K562 (cell line): ENCODE data around the gene PLD1.

Experiments
- CTCF ChIP-seq, 3 experiments: IDR thresholded peaks in 2 of 3; conservative IDR thresholded peaks in 1 of 3; 2 replicates each; pipeline ENCODE4 v1.5.1; 2011 to 2012; ENCODE audit warnings: low read length in 3 of 3, mild to moderate bottlenecking in 3 of 3, control low read depth in 2 of 3, improper control_type of control experiment in 1 of 3, inconsistent platforms in 1 of 3, low read depth in 1 of 3, mixed read lengths in 1 of 3, moderate library complexity in 1 of 3; ENCODE audit not compliant: insufficient read depth in 2 of 3
- HDAC6 ChIP-seq: IDR thresholded peaks from 2 replicates; pipeline ENCODE4 v1.6.1; 2012; ENCODE audit warnings: low read depth, mild to moderate bottlenecking, control low read depth, inconsistent platforms, low read length, moderate library complexity
- HNRNPUL1 ChIP-seq: fragments of 200-400 bp; formaldehyde crosslinking; IDR thresholded peaks from 2 replicates; pipeline ENCODE4 v1.6.1; 2017; ENCODE audit warnings: low read length
- MXI1 ChIP-seq: IDR thresholded peaks from 2 replicates; pipeline ENCODE4 v1.6.1; 2011; ENCODE audit warnings: low read depth, mild to moderate bottlenecking, improper control_type of control experiment, low read length
- PHF8 ChIP-seq: fragments of 200-600 bp; sonication (generic); IDR thresholded peaks from 2 replicates; pipeline ENCODE4 v1.6.1; 2012; ENCODE audit warnings: mixed run types, mild to moderate bottlenecking, inconsistent platforms, low read length, moderate library complexity, borderline replicate concordance
- SMARCA4 ChIP-seq: fragments of 450-650 bp; IDR thresholded peaks from 2 replicates; pipeline ENCODE4 v1.6.1; 2016
- ZBTB8A ChIP-seq: fragments of 450-650 bp; IDR thresholded peaks from 2 replicates; pipeline ENCODE4 v1.6.1; 2018; ENCODE audit warnings: mild to moderate bottlenecking, moderate library complexity; ENCODE audit not compliant: partially characterized antibody
- ZNF639 ChIP-seq, 2 experiments: fragments of 200-800 bp in 1 of 2; sonication (Bioruptor generic) in 1 of 2; sonication (generic) in 1 of 2; formaldehyde crosslinking in 1 of 2; IDR thresholded peaks in 1 of 2; conservative IDR thresholded peaks in 1 of 2; 2 replicates each; pipeline versions ENCODE4 v1.5.0 to v1.6.1; 2016 to 2020; ENCODE audit warnings: missing compliant biosample characterization in 1 of 2, missing genetic modification characterization in 1 of 2, missing genetic modification reagents in 1 of 2
- TF ChIP-seq, protein P1 (sequence below): fragments of 250-450 bp; sonication (Bioruptor Pico); IDR thresholded peaks from 2 replicates; pipeline ENCODE4 v1.8.0; 2022; ENCODE audit warnings: moderate library complexity, mild to moderate bottlenecking, inconsistent platforms

DNA sequence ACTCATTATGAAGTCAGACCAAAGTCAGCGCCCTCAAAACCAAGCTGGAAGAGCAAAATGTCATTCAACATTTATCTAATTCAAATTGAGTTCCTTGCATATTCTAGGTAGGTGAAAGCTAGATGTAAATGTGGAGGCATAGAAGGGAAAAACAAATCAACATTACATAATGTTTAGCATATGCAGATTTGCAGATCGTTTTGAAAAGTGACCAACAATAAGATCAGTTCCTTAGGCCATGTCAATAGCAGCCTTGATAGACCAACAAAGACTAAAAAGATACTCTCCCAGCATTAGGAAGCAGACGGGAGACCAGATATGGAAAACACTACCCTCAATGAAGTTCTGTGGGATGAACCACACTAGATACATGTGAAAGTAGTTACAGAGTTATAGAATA, 83.0 kb downstream of the PLD1 start:
- TF ChIP-seq HNRNPUL1 = no peak
- TF ChIP-seq MXI1 = no peak
- TF ChIP-seq HDAC6 = no peak
- no peak for TF ChIP-seq ZBTB8A
- no peak for TF ChIP-seq ZNF639 (CRISPR knock-in tag; conservative IDR thresholded peaks at IDR 0.05 in 1 of 2, IDR thresholded peaks at IDR 0.05 in 1 of 2)
- no peak for TF ChIP-seq SMARCA4
- no peak for TF ChIP-seq PHF8
- no peak for TF ChIP-seq CTCF (IDR thresholded peaks at IDR 0.05 in 2 of 3, conservative IDR thresholded peaks at IDR 0.05 in 1 of 3; ENCODE audit: insufficient read depth in 2 of 3, low read depth in 1 of 3, low read length in 3 of 3)
- TF ChIP-seq, protein P1, sequence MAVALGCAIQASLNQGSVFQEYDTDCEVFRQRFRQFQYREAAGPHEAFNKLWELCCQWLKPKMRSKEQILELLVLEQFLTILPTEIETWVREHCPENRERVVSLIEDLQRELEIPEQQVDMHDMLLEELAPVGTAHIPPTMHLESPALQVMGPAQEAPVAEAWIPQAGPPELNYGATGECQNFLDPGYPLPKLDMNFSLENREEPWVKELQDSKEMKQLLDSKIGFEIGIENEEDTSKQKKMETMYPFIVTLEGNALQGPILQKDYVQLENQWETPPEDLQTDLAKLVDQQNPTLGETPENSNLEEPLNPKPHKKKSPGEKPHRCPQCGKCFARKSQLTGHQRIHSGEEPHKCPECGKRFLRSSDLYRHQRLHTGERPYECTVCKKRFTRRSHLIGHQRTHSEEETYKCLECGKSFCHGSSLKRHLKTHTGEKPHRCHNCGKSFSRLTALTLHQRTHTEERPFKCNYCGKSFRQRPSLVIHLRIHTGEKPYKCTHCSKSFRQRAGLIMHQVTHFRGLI (CRISPR knock-in tag) = no peak
